Stimulated activated CD4-positive, alpha-beta T cell treated with anti-CD3 and anti-CD28 coated beads, Interleukin-4, amount 100 ng/mL, for 1 hour (primary cell): ENCODE data around the gene GPR84.

Experiments used
- DNase-seq: peaks from one replicate; pipeline ENCODE4 v3.0.0-alpha.2; 2020

Gene GPR84

DNA sequence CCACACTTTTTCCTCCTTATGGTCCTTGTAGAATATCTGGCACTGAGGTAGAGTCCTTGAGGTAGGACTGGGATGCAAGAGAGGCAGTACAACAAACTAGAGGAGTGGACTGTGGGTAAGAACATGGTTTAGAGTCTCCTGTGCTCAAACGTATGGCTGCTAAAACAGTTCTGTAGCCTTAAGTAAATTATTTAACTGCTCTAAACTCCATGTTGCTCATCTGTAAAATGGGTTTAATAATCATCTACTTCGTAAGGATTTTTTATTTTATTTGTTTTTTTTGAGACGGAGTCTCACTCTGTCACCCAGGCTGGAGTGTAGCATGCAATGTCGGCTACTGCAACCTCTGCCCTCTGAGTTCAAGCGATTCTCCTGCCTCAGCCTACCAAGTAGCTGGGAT, 42.9 kb downstream of the GPR84 start:
- no peak for DNase-seq
